NCI-H1105 (cell line): ENCODE data around the gene PDCD1LG2.

Experiments
- DNase-seq: peaks from one replicate; lab custom pipeline; 2025; lab: John Stamatoyannopoulos, UW

The PDCD1LG2 gene

DNA sequence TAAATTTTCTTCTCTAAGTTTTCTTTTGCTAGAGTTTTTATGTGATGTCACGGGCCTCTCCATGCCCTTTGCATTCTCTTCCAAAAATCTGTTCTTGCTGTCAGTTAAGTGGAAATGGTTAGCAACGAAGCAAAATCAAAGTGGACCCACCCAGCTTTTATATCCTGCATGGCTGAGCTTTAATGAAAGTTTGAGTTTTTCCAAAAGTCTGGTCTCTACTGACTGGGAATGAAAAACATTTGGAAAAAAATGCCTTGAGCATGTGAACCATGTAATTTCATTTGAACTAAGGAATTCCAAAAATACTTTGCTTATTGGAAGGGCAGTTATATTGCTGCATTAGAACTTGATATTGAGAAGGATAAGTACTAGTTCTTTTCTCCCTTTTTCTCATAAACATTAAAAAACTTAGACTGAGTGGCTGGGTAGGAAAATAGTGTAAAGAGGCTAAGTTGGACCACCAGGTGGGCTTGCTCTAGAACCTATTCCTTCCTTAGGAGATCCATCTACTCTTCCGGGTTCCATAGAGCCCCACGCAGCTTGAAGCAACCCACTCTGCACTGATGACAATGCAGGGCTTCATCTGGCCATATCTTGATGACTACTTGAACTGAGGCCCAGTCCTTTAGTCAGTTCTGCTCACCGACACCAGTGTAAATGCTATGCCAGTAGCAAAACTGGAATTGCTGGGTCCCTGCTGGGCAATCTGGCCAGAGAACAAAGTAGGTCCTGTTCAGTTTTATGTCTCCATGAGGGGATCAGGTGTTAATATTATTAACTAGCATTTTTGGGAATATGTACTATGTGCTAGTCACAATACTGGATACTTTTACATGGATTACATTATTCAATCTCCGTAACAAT, 101.2 kb downstream of the PDCD1LG2 start:
- no peak for DNase-seq

DNA sequence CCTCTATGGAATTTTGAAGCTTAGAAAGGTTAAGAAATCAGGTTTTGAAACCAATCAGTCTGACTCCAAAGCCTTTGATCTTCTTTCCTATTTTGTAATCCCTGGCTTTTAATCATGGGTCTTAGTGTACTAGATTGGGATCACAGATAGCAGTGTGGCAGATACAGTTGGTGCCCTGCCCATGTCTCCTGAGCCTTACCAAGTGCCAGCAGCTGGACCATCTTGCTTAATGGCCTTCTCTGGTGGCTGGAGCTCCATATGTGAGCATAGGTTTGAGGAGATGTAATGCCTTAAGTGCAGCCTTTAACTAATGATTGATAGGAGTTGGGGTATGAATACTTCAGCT, 101.8 kb downstream of the PDCD1LG2 start:
- no peak for DNase-seq

DNA sequence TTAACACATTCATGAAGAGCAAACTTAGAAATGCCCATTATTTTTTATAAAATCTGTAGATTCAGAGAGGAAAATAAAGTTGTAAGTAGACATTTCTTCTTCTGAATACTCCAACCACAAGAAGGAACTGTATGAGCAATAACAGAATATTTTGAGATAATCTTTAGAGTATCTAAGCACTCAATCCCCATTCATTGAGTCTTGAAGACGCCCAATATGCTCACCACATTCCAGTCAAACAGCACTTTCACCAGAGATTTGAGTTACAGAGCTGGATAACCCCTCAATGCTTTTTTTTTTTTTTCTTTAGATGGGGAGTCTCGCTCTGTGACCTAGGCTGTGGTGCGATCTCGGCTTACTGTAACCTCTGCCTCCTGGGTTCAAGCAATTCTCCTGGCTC, 103.9 kb downstream of the PDCD1LG2 start:
- no peak for DNase-seq

DNA sequence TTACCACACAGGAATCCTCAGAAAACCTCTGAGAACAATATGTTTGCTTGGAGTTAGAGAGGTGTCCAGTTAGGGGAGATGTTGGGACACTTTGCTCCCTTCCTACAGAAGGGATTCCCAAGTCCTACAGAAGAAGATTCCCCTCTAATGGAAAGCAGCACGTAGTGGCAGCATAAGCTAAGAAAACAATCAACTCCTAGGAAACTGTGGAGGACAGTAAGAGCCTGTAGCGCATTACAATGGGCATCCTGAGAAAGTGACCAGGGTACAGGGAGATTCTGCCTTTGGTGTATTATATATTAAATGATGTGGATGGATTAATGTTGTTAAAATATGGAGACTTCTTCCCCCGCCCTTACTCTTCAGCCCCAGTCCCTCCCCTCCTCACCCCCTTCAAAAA, 104.7 kb downstream of the PDCD1LG2 start:
- DNase-seq = no peak

DNA sequence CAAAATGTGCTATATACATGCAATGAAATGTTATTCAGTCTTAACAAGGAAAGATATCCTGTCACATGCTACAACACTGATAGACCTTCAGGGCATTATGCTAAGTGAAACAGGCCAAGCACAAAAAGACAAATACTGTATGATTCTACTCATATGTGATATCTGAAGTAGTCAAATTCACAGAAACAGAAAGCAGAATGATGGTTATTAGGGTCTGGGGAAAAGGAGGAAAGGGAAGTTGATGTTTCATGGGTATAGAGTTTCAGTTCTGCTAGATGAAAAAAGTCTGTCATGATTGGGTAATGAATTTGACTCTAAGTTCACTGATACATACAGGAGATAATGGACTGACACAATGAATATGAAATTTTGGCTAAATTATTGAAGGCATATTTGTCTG, 107.4 kb downstream of the PDCD1LG2 start:
- DNase-seq = no peak

DNA sequence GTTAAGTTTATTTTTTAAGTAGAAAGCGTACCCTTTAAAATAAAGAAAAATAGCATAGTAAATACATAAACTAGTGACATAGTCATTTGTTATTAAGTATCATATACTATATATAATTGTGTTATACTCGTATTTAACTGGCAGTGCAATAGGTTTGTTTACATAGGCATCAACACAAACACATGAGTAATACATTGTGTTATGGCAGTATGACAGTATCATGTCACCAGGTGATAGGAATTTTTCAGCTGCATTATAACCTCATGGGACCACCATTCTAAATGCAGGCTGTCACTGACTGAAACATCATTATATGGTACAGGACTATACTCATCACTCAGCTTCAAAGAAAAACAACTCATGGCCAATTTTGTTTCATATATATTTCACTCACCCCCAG, 110.2 kb downstream of the PDCD1LG2 start:
- no peak for DNase-seq
